SH-SY5Y (cell line): Measurements from ENCODE around the gene PRR35.

Experiments
- GATA2 ChIP-seq: IDR thresholded peaks from 2 replicates; pipeline ENCODE4 v1.6.1; 2011; ENCODE audit warnings: mild to moderate bottlenecking, low read depth, low read length
- GATA3 ChIP-seq: IDR thresholded peaks from 2 replicates; pipeline ENCODE4 v1.6.1; 2011; ENCODE audit warnings: low read depth, mild to moderate bottlenecking, low read length, moderate library complexity

- TF ChIP-seq GATA3 (no peak), GATA2 (no peak)
Measured at GRCh38 chr16:610513-611381, 50.6 kb downstream of the PRR35 start.
